Activated CD4-positive, alpha-beta memory T cell treated with anti-CD3 and anti-CD28 coated beads for 36 hours (primary cell): ENCODE data around the gene TEDC1. TPM values are rescaled to one million over a fixed set of nuclear protein-coding genes. Genes with fewer than 3 reads are reported as not detected.

ENCODE experiments used
- CTCF ChIA-PET: fragments of 350-600 bp; sonication (Branson Sonifier 250); formaldehyde crosslinking; loops from one replicate; lab custom pipeline; 2021; ENCODE audit warnings: antibody characterized with exemption, inconsistent platforms; lab: Charles Lee
- POLR2A ChIA-PET: fragments of 350-600 bp; sonication (Branson Sonifier 250); formaldehyde crosslinking; loops from one replicate; lab custom pipeline; 2021; ENCODE audit warnings: antibody characterized with exemption; lab: Charles Lee
- DNase-seq: peaks from one replicate; pipeline ENCODE4 v3.0.0-alpha.2; 2020
- H3K27ac Mint-ChIP-seq: one replicate; pipeline ENCODE4 v1.8.0; 2021; ENCODE audit warnings: mixed read lengths
- H3K27me3 Mint-ChIP-seq: one replicate; pipeline ENCODE4 v1.8.0; 2021; ENCODE audit warnings: mixed read lengths
- H3K36me3 Mint-ChIP-seq: one replicate; pipeline ENCODE4 v1.8.0; 2021; ENCODE audit warnings: mixed read lengths
- H3K4me1 Mint-ChIP-seq: one replicate; pipeline ENCODE4 v1.8.0; 2021; ENCODE audit warnings: low read depth, mixed read lengths
- H3K4me3 Mint-ChIP-seq: one replicate; pipeline ENCODE4 v1.8.0; 2021; ENCODE audit warnings: mild to moderate bottlenecking, mixed read lengths
- H3K9me3 Mint-ChIP-seq: one replicate; pipeline ENCODE4 v1.8.0; 2021; ENCODE audit warnings: mixed read lengths
- intact Hi-C: fragments of 100-400 bp; cut with micrococcal nuclease; formaldehyde crosslinking; loops from one replicate; pipeline ENCODE4 v1.15.1; 2023
- total RNA-seq, 2 experiments: library from RNA; stranded (reverse); gene quantifications; one replicate each; pipeline ENCODE4 v1.2.3, GENCODE V29; 2021

TEDC1 gene
- total RNA-seq, 2 experiments from 2014 or later = 40.2 to 44.8 TPM

DNA sequence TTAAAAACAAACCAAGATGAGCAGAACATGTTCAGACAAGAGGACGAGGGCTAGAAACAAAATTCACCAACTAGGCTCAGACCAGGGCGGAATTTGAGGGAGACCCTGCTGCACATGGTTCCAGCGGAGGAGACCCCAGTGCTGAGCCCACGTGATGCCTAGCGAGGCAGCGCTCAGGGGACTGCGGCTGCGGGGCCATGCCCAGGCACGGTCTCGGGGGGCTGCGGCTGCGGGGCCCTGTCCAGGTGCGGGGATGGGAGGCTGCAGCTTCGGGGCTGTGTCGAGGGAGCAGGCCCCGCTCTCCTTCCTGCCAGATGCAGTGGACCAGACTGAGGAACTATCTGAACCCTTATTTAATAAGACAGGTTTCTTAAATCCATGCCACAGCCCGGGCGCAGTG, 29.1 kb upstream of the TEDC1 start:
- Mint-ChIP-seq H3K36me3 (peaks cover 13% of the 10 kb centered on the region), H3K9me3 (no peaks in the 10 kb centered on the region), H3K4me1 (no peaks in the 10 kb centered on the region), H3K27ac (no peak overlapping the region), H3K4me3 (no peak overlapping the region), H3K27me3 (no peaks in the 10 kb centered on the region)
- ChIA-PET POLR2A (no interaction called here), CTCF (no interaction called here)
- intact Hi-C loops = no loop called here
- DNase-seq = no peak

DNA sequence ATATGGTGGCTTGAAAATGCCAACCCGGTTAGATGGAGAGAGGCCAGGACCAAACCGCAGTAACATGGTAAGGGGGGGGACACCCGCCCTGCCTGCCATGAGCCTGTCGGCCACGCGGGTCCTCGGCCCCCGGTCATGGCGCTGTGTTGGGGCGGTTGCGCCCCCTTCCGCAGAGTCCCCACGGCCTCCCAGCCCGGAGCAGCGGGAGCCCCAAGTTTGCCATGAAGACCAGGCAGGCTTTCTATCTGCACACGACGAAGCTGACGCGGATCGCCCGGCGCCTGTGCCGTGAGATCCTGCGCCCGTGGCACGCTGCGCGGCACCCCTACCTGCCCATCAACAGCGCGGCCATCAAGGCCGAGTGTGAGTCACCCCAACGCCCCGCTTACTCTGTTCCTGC, 26.5 kb upstream of the TEDC1 start:
- Mint-ChIP-seq H3K27me3 (no peaks in the 10 kb centered on the region), H3K9me3 (no peaks in the 10 kb centered on the region), H3K4me1 (no peaks in the 10 kb centered on the region), H3K36me3 (peaks cover 13% of the 10 kb centered on the region), H3K4me3 (no peak overlapping the region), H3K27ac (no peak overlapping the region)
- CTCF ChIA-PET = no interaction called here
- POLR2A ChIA-PET = no interaction called here
- DNase-seq = no peak
- intact Hi-C loops = no loop called here

DNA sequence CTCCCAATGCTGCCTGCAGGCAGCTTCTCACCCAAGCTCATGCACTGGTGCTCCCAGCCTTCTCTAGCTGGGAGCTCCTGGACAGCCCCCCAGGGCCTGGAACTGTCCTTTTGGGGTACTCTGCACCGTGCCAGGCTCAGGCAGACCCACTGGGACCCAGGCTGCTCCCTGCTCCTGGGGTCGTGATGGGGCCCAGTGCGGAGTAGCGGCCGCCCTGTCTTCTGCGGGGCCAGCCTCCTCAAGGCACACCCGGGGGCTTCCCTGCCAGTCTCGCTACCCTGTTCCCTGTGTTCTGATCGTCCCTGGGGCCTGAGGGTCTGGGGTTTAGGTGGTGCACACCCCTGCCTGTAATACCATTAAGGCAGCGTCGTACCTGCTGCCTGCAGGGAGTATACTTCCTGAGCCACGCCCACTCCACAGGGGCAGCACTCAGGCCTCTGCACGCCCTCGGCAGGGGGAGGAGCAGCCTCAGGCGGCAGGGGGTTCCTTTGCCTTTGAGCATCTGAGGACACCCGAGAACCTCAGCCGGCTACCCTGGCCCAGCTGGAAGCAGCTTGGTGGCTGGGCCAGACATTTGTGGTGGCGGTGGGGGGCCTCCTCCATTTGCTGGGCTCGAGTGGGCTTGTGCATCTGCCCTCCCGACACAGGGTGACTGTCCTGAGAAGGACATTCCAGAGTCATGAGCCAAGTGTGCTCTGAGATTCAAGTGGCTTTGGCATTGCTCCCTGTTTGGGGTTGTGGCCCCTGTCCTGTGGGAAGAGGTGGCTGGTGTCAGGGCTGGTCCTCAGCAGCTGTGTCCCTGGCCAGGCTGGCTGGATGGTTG, 25.6 kb upstream of the TEDC1 start:
- no peak overlapping the region for H3K27ac Mint-ChIP-seq
- no peaks in the 10 kb centered on the region for H3K27me3 Mint-ChIP-seq

DNA sequence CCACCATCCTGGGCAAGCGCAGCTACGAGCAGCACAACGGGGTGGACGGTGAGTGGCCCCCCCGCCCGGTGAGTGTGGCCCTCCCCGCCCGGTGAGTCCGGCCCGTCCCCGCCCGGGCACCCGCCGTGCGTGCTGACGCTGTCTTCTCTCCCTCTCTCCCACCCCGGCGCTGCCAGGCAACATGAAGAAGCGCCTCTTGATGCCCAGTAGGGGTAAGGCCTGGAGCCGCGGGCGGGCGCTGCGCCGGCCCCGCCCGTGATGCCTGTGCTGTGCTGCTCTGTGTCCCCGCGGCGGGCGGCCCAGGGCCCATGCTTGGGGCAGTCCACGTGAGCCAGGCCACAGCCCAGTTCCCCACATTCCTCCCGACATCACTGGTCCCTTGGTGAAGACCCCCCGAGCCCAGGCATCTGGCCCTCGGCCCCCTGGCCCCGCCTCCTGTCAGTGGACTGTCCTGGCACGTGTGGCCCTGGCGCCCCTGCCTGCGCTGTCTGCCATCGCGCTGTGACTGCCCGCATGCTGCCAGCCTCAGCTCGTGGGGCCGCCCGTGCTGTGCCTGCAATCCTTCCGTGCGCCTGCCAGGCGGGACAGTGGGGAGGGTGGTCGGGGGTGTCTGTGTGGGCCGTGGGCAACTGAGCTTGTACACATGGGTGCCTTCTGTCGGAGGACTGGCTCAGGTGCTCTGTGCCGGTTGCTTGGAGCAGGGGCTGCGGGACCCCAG, 24.4 kb upstream of the TEDC1 start:
- CTCF ChIA-PET = no interaction called here
- H3K4me1 Mint-ChIP-seq = no peaks in the 10 kb centered on the region
- POLR2A ChIA-PET = no interaction called here
- intact Hi-C loops = no loop called here
- DNase-seq = no peak
- H3K27me3 Mint-ChIP-seq = no peaks in the 10 kb centered on the region
- H3K27ac Mint-ChIP-seq = no peak overlapping the region
- no peaks in the 10 kb centered on the region for H3K9me3 Mint-ChIP-seq
- H3K4me3 Mint-ChIP-seq = no peak overlapping the region
- peaks cover 10% of the 10 kb centered on the region for H3K36me3 Mint-ChIP-seq

More for the DNA sequence above, 25.6 kb upstream of the TEDC1 start:
- POLR2A ChIA-PET = no interaction called here
- no peak for DNase-seq
- peaks cover 13% of the 10 kb centered on the region for H3K36me3 Mint-ChIP-seq
- no peaks in the 10 kb centered on the region for H3K4me1 Mint-ChIP-seq
- CTCF ChIA-PET = no interaction called here
- intact Hi-C loops = no loop called here
- no peak overlapping the region for H3K4me3 Mint-ChIP-seq
- H3K9me3 Mint-ChIP-seq = no peaks in the 10 kb centered on the region

DNA sequence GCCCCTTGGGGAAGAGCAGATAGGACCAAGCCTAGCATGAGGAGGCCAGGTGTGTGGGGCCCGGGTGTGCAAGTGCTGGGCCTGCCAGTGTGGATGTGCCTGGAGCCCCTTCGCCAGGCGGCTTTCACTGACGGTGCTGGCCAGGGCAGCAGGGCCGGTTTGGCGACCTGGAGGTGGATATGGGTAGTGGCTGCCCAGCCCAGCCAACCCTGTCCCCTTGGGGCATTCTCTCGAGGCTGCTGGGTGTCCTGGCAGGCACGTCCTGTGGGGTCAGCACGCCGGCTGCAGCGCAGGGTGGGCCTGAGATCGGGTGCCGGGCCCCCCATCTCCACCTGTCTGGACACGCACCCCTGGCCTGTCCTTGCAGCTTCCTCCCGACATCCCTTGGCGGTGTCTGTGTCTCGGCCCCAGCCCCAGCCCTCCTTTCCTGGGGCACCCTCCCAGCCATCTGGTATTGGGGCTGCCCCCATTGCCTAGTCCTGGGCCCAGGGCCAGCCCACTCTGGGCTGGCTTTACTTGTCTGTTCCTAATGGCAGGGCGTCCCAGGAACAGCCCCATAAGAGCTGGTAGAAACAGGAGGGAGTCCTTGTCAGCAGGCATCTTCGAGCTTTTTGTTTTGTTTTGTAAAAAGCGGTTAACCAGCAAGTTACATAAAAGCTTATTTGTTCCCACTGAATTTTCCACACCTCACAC, 23.7 kb upstream of the TEDC1 start:
- H3K27ac Mint-ChIP-seq = no peak overlapping the region
- CTCF ChIA-PET = interaction anchor here (0.9 to 5.2 kb wide), 2 partner anchors 13 to 23 kb away, joined by 4 to 23 read pairs; partner anchors contain the start of gene TEDC1
- intact Hi-C loops = no loop called here
- H3K36me3 Mint-ChIP-seq = peaks cover 9% of the 10 kb centered on the region
- H3K4me3 Mint-ChIP-seq = no peak overlapping the region
- no peaks in the 10 kb centered on the region for H3K27me3 Mint-ChIP-seq
- no peak for DNase-seq
- no peaks in the 10 kb centered on the region for H3K4me1 Mint-ChIP-seq
- H3K9me3 Mint-ChIP-seq = no peaks in the 10 kb centered on the region
- POLR2A ChIA-PET = no interaction called here

DNA sequence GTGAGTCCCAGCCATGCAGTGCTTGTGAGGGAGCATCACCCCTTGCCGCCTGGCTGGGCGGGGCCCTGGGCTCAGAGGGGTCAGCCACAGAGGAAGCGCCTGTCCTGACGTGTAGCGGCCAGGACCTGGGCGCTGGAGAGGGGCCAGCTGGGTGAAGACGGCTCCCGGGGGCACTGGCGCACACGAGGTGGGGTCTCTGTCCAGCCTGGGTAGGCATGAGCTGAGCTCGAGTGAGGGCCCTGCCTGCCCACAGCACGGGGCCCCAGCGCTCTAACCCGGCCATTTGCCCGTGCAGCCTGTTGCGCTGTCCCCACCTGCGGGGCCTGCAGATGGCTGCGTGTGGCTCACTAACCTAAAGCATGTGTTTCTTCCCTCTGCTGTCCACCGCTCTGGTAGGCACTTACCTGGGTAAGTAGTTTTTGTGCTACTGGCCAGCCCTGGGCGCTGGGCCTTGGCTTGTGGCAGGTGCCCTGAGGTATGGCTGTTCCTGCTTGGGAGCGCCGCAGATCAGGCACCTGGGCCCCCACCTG, 23.0 kb upstream of the TEDC1 start:
- no peaks in the 10 kb centered on the region for H3K4me1 Mint-ChIP-seq
- H3K36me3 Mint-ChIP-seq = peaks cover 7% of the 10 kb centered on the region
- intact Hi-C loops = no loop called here
- DNase-seq = no peak
- CTCF ChIA-PET = interaction anchor here (0.9 to 5.2 kb wide), 2 partner anchors 13 to 22 kb away, joined by 4 to 23 read pairs; partner anchors contain the start of gene TEDC1
- POLR2A ChIA-PET = interaction anchor here (0.8 kb wide), 1 partner anchor 13 kb away, joined by 3 read pairs; no protein-coding TSS in a partner anchor
- H3K27me3 Mint-ChIP-seq = no peaks in the 10 kb centered on the region
- H3K4me3 Mint-ChIP-seq = no peak overlapping the region
- no peak overlapping the region for H3K27ac Mint-ChIP-seq
- no peaks in the 10 kb centered on the region for H3K9me3 Mint-ChIP-seq

DNA sequence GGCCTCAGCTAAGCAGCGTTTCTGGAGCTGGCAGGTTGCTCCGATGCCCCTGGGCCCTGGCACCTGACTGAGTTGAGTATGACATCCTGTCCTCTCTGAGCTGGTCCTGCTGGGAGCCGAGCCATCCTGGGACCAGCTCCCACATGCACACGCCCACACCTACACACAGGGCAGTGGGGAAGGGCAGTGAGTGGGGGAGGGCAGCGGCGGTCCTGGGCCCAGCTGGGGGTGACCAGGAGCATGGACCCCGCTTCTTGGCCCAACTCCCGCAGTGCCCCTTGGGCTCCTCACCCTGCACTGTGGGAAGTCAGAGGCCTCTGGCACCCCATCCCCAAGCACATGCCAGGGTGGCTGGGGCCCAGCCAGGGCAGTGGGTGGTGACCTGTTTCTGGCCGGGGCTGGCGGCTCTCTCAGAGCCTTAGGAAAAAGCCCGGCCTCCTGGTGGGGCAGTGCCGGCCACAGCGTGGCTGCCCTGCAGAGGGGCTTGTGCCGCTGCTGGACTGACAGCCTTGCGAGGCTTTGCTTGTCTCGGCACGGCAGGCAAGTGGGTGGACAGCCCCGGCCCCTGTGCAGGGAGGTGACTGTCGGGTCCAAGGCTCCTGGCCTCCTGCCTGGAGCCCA, 22.3 kb upstream of the TEDC1 start:
- no peaks in the 10 kb centered on the region for H3K4me1 Mint-ChIP-seq
- DNase-seq = no peak
- no peak overlapping the region for H3K4me3 Mint-ChIP-seq
- H3K27me3 Mint-ChIP-seq = no peaks in the 10 kb centered on the region
- no peaks in the 10 kb centered on the region for H3K9me3 Mint-ChIP-seq
- H3K36me3 Mint-ChIP-seq = peaks cover 3% of the 10 kb centered on the region
- no peak overlapping the region for H3K27ac Mint-ChIP-seq
- ChIA-PET POLR2A (interaction anchor here (0.8 kb wide), 1 partner anchor 12 kb away, joined by 3 read pairs; no protein-coding TSS in a partner anchor), CTCF (interaction anchor here (3.2 to 5.2 kb wide), 2 partner anchors 12 to 21 kb away, joined by 18 to 23 read pairs; partner anchors contain the start of gene TEDC1)
- intact Hi-C loops = no loop called here

DNA sequence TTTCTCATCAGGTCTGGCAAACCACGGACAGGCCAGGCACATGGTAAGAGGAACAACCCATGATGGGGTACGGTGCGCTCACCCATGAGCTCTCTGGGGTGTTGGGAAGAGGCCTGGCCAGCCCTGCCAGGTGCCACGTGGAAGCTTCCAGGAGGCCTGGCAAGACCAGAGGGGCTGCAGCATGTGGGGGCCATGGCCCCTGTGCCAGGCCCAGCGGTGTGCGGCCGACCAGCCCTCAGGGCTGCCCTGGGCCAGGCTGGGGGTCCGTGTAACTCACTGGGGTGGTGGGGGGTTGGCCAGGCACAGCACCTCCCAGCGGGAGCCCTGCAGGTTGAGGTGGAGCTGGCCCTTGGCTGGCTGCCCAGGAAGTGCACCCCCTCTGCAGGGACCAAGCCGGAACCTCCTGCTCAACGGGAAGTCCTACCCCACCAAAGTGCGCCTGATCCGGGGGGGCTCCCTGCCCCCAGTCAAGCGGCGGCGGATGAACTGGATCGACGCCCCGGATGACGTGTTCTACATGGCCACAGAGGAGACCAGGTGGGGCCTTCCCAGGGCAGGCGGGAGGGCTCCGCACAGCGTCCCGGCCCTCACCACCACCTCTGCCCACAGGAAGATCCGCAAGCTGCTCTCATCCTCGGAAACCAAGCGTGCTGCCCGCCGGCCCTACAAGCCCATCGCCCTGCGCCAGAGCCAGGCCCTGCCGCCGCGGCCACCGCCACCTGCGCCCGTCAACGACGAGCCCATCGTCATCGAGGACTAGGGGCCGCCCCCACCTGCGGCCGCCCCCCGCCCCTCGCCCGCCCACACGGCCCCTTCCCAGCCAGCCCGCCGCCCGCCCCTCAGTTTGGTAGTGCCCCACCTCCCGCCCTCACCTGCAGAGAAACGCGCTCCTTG, 21.3 kb upstream of the TEDC1 start:
- Mint-ChIP-seq H3K36me3 (peaks cover 1% of the 10 kb centered on the region), H3K4me1 (no peaks in the 10 kb centered on the region), H3K4me3 (no peak overlapping the region), H3K27ac (no peak overlapping the region), H3K9me3 (no peaks in the 10 kb centered on the region), H3K27me3 (no peaks in the 10 kb centered on the region)
- CTCF ChIA-PET = interaction anchor here (3.2 to 5.2 kb wide), 2 partner anchors 11 to 20 kb away, joined by 18 to 23 read pairs; partner anchors contain the start of gene TEDC1
- no peak for DNase-seq
- POLR2A ChIA-PET = no interaction called here
- intact Hi-C loops = loop anchor here (10.0 kb wide), 1 partner anchor 55 kb away; the partner anchor contains the start of gene TMEM121

DNA sequence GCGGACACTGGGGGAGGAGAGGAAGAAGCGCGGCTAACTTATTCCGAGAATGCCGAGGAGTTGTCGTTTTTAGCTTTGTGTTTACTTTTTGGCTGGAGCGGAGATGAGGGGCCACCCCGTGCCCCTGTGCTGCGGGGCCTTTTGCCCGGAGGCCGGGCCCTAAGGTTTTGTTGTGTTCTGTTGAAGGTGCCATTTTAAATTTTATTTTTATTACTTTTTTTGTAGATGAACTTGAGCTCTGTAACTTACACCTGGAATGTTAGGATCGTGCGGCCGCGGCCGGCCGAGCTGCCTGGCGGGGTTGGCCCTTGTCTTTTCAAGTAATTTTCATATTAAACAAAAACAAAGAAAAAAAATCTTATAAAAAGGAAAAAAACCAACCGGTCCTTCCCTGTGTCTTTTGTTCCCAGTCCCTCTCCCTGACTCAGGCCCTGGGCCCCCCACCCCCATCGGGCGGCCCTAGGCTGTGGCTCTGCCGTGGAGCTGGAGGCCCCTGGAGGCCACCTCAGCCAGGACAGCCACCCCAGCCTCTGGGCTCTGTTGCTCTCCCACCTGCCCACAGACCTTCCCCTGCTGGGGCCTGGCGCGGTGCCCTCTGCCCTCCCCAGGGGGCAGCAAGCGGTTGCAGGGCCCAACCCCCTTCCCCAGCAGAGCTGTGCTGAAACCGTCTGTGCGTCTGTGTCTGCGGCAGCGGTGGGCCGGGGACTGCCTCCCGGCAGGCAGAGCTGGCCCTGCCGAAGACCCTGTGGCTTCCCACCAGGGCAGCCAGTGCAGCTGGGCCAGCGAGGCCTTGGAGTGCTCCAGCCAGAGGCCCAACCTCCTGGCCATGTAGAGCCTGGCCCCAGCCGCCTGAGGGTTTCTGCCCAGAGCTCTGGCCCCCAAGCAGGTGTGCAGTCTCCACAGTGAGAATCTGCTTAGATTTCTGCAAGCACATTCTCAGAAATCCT, 20.4 kb upstream of the TEDC1 start:
- intact Hi-C loops = loop anchor here (10.0 kb wide), 1 partner anchor 54 kb away; the partner anchor contains the start of gene TMEM121
- POLR2A ChIA-PET = no interaction called here
- no peak for DNase-seq
- Mint-ChIP-seq H3K27me3 (no peaks in the 10 kb centered on the region), H3K9me3 (no peaks in the 10 kb centered on the region), H3K36me3 (no peaks in the 10 kb centered on the region), H3K4me1 (peaks cover 1% of the 10 kb centered on the region), H3K27ac (no peak overlapping the region), H3K4me3 (no peak overlapping the region)
- CTCF ChIA-PET = interaction anchor here (1.3 to 5.2 kb wide), 3 partner anchors 10 to 57 kb away, joined by 3 to 23 read pairs (median 18); partner anchors contain the start of gene TEDC1
